K562 (cell line): Measurements from ENCODE around the gene HSPA4. TPM values are rescaled to one million over a fixed set of nuclear protein-coding genes. Genes with fewer than 3 reads are reported as not detected.

Experiments
- ATAC-seq: fragments of 200-7000 bp; cut with Tn5 transposase; 3 replicates; pipeline ENCODE4 v1.9.1; 2020; ENCODE audit warnings: moderate library complexity
- BruUV-seq: library from RNA; stranded (reverse); fragments of 400-500 nt; replicated peaks from 2 replicates; lab custom pipeline; 2021; lab: Mats Ljungman, UMichigan
- CTCF ChIA-PET: fragments of 300-600 bp; formaldehyde crosslinking; extraction: SDS; loops from one replicate; lab custom pipeline; 2021; ENCODE audit warnings: low intra/inter-chr PET ratio; lab: Yijun Ruan, JAX
- POLR2A ChIA-PET: fragments of 300-600, 350-650 bp; sonication (Branson Sonifier 250); formaldehyde crosslinking; extraction: SDS; loops from one replicate; lab custom pipeline; 2021; ENCODE audit warnings: antibody characterized with exemption, inconsistent platforms; lab: Yijun Ruan, JAX
- DNase-seq, 4 experiments: peaks; one replicate each; pipeline versions ENCODE4 v3.0.0 to v3.0.0-alpha.2; 2011 to 2018; ENCODE audit warnings: low spot score in 3 of 4, mixed read lengths in 3 of 4; ENCODE audit errors: extremely low read depth in 1 of 4
- FAIRE-seq: peaks from 2 replicates; lab custom pipeline; 2011; peaks lifted over from hg19 to GRCh38; lab: Jason Lieb, UNC
- H2AFZ ChIP-seq: 2 replicates; pipeline ENCODE4 v1.6.0; 2011; ENCODE audit warnings: low read depth, low read length, control low read depth, inconsistent platforms
- H3K27ac ChIP-seq: fragments of 200-600 bp; 3 replicates; pipeline ENCODE4 v1.8.0; 2011; ENCODE audit warnings: low read depth, mild to moderate bottlenecking, control low read depth, inconsistent platforms, low read length, moderate library complexity, mixed read lengths; ENCODE audit errors: extremely low read depth
- H3K27me3 ChIP-seq, 2 experiments: fragments of 300-600 bp in 1 of 2; 2 replicates in 1 of 2; 3 replicates in 1 of 2; pipeline versions ENCODE4 v1.6.0 to v1.8.0; 2011; ENCODE audit warnings: inconsistent platforms in 2 of 2, low read length in 2 of 2, mild to moderate bottlenecking in 1 of 2, mixed read lengths in 1 of 2, moderate library complexity in 1 of 2; ENCODE audit not compliant: control insufficient read depth in 2 of 2, insufficient read depth in 2 of 2
- H3K36me3 ChIP-seq: fragments of 300-600 bp; 3 replicates; pipeline ENCODE4 v1.8.0; 2011; ENCODE audit warnings: mild to moderate bottlenecking, low read length, inconsistent platforms; ENCODE audit not compliant: control insufficient read depth, insufficient read depth
- H3K4me1 ChIP-seq, 2 experiments: fragments of 200-600 bp in 1 of 2; replicated peaks in 1 of 2; 2 replicates in 1 of 2; 3 replicates in 1 of 2; pipeline versions ENCODE4 v1.5.1 to v1.8.0; 2011; ENCODE audit warnings: inconsistent platforms in 2 of 2, low read length in 2 of 2, mild to moderate bottlenecking in 1 of 2, mixed read lengths in 1 of 2, moderate library complexity in 1 of 2; ENCODE audit not compliant: control insufficient read depth in 2 of 2, insufficient read depth in 2 of 2
- H3K4me2 ChIP-seq: 2 replicates; pipeline ENCODE4 v1.6.1; 2011; ENCODE audit warnings: low read length, control low read depth, inconsistent platforms, mixed read lengths; ENCODE audit not compliant: insufficient read depth
- H3K4me3 ChIP-seq: fragments of 200-600 bp; sonication (generic), shearing (Covaris generic); 2 replicates; pipeline ENCODE4 v1.5.1; 2016; ENCODE audit warnings: control low read depth, inconsistent platforms
- H3K79me2 ChIP-seq: fragments of 200-600 bp; 3 replicates; pipeline ENCODE4 v1.8.0; 2011; ENCODE audit warnings: low read length, inconsistent platforms; ENCODE audit not compliant: control insufficient read depth, insufficient read depth
- H3K9ac ChIP-seq, 2 experiments: 2 replicates each; pipeline versions ENCODE4 v1.6.0 to v1.6.1; 2011; ENCODE audit warnings: low read depth in 2 of 2, low read length in 2 of 2, control low read depth in 1 of 2, inconsistent platforms in 1 of 2, mild to moderate bottlenecking in 1 of 2, mixed read lengths in 1 of 2; ENCODE audit not compliant: insufficient read depth in 1 of 2
- H3K9me1 ChIP-seq: one replicate; pipeline ENCODE4 v1.6.0; 2011; ENCODE audit warnings: inconsistent platforms, mild to moderate bottlenecking, low read length, moderate library complexity; ENCODE audit not compliant: control insufficient read depth, insufficient read depth
- H3K9me3 ChIP-seq: replicated peaks from 2 replicates; pipeline ENCODE4 v1.5.1; 2011; ENCODE audit warnings: low read depth, low read length, inconsistent platforms; ENCODE audit not compliant: control insufficient read depth, insufficient read depth
- H4K20me1 ChIP-seq: replicated peaks from 2 replicates; pipeline ENCODE4 v1.6.1; 2011; ENCODE audit warnings: low read length, inconsistent platforms, mixed read lengths; ENCODE audit not compliant: control insufficient read depth, insufficient read depth
- CCAR2 ChIP-seq: fragments of 200-400 bp; formaldehyde crosslinking; IDR thresholded peaks from 2 replicates; pipeline ENCODE4 v1.6.1; 2017; ENCODE audit warnings: mild to moderate bottlenecking, low read depth, low read length
- JUND ChIP-seq, 2 experiments: IDR thresholded peaks; 2 replicates in 1 of 2; 3 replicates in 1 of 2; pipeline ENCODE4 v1.6.1; 2011; ENCODE audit warnings: borderline replicate concordance in 2 of 2, low read depth in 2 of 2, low read length in 2 of 2, improper control_type of control experiment in 1 of 2, missing biosample characterization in 1 of 2, missing genetic modification characterization in 1 of 2, missing genetic modification reagents in 1 of 2
- KHSRP ChIP-seq: fragments of 450-650 bp; IDR thresholded peaks from 2 replicates; pipeline ENCODE4 v1.6.1; 2017
- MCM3 ChIP-seq: fragments of 450-650 bp; IDR thresholded peaks from 2 replicates; pipeline ENCODE4 v1.6.1; 2016
- NR4A1 ChIP-seq, 2 experiments: fragments of 250-450 bp in 1 of 2; fragments of 450-650 bp in 1 of 2; sonication (Bioruptor Pico) in 1 of 2; IDR thresholded peaks; 2 replicates each; pipeline versions ENCODE4 v1.4.0 to v1.6.1; 2016 to 2020; ENCODE audit warnings: mild to moderate bottlenecking in 2 of 2, missing compliant biosample characterization in 1 of 2, missing genetic modification characterization in 1 of 2, moderate library complexity in 1 of 2
- RBM17 ChIP-seq: fragments of 200-400 bp; formaldehyde crosslinking; IDR thresholded peaks from 2 replicates; pipeline ENCODE4 v1.6.1; 2017; ENCODE audit warnings: low read depth, mild to moderate bottlenecking, low read length, borderline replicate concordance
- SNRNP70 ChIP-seq: fragments of 200-400 bp; formaldehyde crosslinking; optimal IDR thresholded peaks from 2 replicates; pipeline ENCODE3; 2017; ENCODE audit warnings: low read depth, low read length
- SOX6 ChIP-seq: fragments of 450-650 bp; IDR thresholded peaks from 2 replicates; pipeline ENCODE4 v1.6.1; 2014; ENCODE audit warnings: mild to moderate bottlenecking
- USF2 ChIP-seq: sonication (generic); formaldehyde crosslinking; IDR thresholded peaks from 2 replicates; pipeline ENCODE4 v1.5.0; 2020; ENCODE audit warnings: missing genetic modification reagents
- ZNF175 ChIP-seq: fragments of 200-800 bp; sonication (Bioruptor generic); IDR thresholded peaks from 2 replicates; pipeline ENCODE4 v1.6.1; 2016; ENCODE audit warnings: low read depth, mild to moderate bottlenecking, missing genetic modification characterization, missing compliant biosample characterization
- WGBS: fragments of 100-300 bp; shearing (Covaris generic); methylation state at CpG from one replicate; pipeline ENCODE4 v1.1.6; 2016; ENCODE audit warnings: low coverage, mixed read lengths; ENCODE audit not compliant: insufficient coverage; ENCODE audit errors: missing lambda C conversion rate; 5-methylcytosine and 5-hydroxymethylcytosine counted together
- in situ Hi-C: fragments of 300-500 bp; cut with MboI; formaldehyde crosslinking; loops from 4 replicates; pipeline ENCODE4 v1.15.0; 2018; ENCODE audit warnings: inconsistent platforms, mixed read lengths
- intact Hi-C: fragments of 100-400 bp; cut with micrococcal nuclease; formaldehyde crosslinking; loops from 2 replicates; pipeline ENCODE4 v1.14.2; 2022
- polyA plus RNA-seq, 8 experiments: library from polyadenylated mRNA; depleted of rRNA in 4 of 8; stranded (reverse) in 5 of 8; unstranded in 3 of 8; fragments of >200 nt; fragmentation: Nextera tagmentation in 2 of 8; fragmentation: Illumina TruSeq in 1 of 8; extraction: Ambion mirVana in 2 of 8; extraction: Trizol in 1 of 8; gene quantifications; 2 replicates each; pipeline versions ENCODE4 v1.2.1 to v1.2.3, GENCODE V29; 2011 to 2014; ENCODE audit warnings: inconsistent platforms in 1 of 8, missing spikeins in 1 of 8
- total RNA-seq, 7 experiments: library from RNA; depleted of rRNA in 6 of 7; stranded (reverse); fragments of >200 nt in 6 of 7; fragmentation: Illumina TruSeq in 2 of 7; extraction: Trizol in 2 of 7; gene quantifications; 2 replicates each; pipeline versions ENCODE4 v1.2.1 to v1.2.3, GENCODE V29; 2011 to 2021; ENCODE audit warnings: low replicate concordance in 1 of 7
- TF ChIP-seq, protein P1 (sequence below): IDR thresholded peaks from 2 replicates; pipeline ENCODE4 v1.6.1; 2014; ENCODE audit warnings: antibody characterized with exemption

The HSPA4 gene
- total and polyA plus RNA-seq, 9 of the 15 experiments (the other 6 are each of a cell fraction or from before 2014, with no cell fraction given) = 90.3 to 286 (median 148) TPM

DNA sequence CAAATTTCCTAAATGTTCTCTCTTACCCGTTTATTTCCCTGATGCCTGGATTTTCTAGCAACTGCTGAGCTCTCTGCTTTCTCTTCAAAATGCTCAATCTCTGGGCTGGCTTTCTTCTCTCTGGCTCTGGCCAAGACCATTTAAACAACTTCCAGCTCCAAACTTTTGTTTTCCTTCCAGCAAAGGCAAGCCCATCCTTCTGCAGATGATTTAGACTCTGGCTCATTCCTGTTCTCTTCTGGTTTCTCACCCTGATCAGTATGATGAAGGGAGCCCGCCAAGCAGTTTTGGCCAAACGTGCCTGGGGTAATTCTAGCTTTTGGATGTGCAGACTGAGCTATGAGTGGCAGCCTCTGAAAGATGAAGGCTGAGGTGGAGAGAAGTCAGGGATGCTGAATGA is 78.1 kb downstream of the HSPA4 start:
- Histone ChIP-seq H3K9me1 (no peaks in the 10 kb centered on the region), H3K9ac (no peak overlapping the region), H3K4me1 (no peaks in the 10 kb centered on the region), H3K27ac (no peak overlapping the region), H3K79me2 (no peaks in the 10 kb centered on the region), H2AFZ (no peak overlapping the region), H3K36me3 (no peaks in the 10 kb centered on the region), H3K4me3 (no peak overlapping the region), H3K4me2 (no peak overlapping the region), H3K9me3 (no peaks in the 10 kb centered on the region), H3K27me3 (peaks cover 7 to 24% of the 10 kb centered on the region in 2 experiments; a peak in 3 of 5 replicates), H4K20me1 (0 out of 2 replicates have a peak, but pooled peaks cover 5% of the 10 kb centered on the region)
- in situ Hi-C loops = no loop called here
- TF ChIP-seq ZNF175 = no peak
- TF ChIP-seq KHSRP = no peak
- TF ChIP-seq USF2 (CRISPR knock-in tag) = no peak
- intact Hi-C loops = no loop called here
- ChIA-PET POLR2A (no interaction called here), CTCF (no interaction called here)
- DNase-seq (no peak), FAIRE-seq (no peak), ATAC-seq (no peak)
- WGBS = 2% methylated on average over 3 of the region's 3 CpGs
- no TSS peak for BruUV-seq

- H3K36me3 ChIP-seq = no peaks in the 10 kb centered on the region
- H3K9me1 ChIP-seq = no peaks in the 10 kb centered on the region
- H3K4me2 ChIP-seq = no peak overlapping the region
- no peaks in the 10 kb centered on the region for H3K79me2 ChIP-seq
- H3K9ac ChIP-seq = no peak overlapping the region
- ChIA-PET CTCF (no interaction called here), POLR2A (interaction anchor here (0.8 kb wide), 1 partner anchor 19 kb away, joined by 3 read pairs; no protein-coding TSS in a partner anchor)
- intact Hi-C loops = no loop called here
- H3K4me3 ChIP-seq = no peak overlapping the region
- BruUV-seq = no TSS peak
- no peaks in the 10 kb centered on the region for H3K4me1 ChIP-seq
- WGBS = 1% methylated on average over 6 of the region's 8 CpGs
- H2AFZ ChIP-seq = no peak overlapping the region
- H3K27me3 ChIP-seq = peaks cover 5 to 21% of the 10 kb centered on the region in 2 experiments; a peak in 3 of 5 replicates
- DNase-seq (peak in 1 of 4 experiments; percentile 22), FAIRE-seq (no peak), ATAC-seq (no peak)
- no peak overlapping the region for H3K27ac ChIP-seq
- 0 out of 2 replicates have a peak, but pooled peaks cover 5% of the 10 kb centered on the region for H4K20me1 ChIP-seq
- H3K9me3 ChIP-seq = no peaks in the 10 kb centered on the region
- in situ Hi-C loops = no loop called here
- TF ChIP-seq CCAR2 (no peak), NR4A1 (CRISPR knock-in tag; IDR thresholded peaks at IDR 0.05) (no peak), NR4A1 (tag; IDR thresholded peaks at IDR 0.05) (no peak), RBM17 (no peak), SOX6 (no peak), JUND (IDR thresholded peaks at IDR 0.05; ENCODE audit: borderline replicate concordance, low read depth, low read length) (peak; percentile 23; the same call in 1 of the 2 replicates), JUND (tag; IDR thresholded peaks at IDR 0.05; ENCODE audit: borderline replicate concordance, low read depth, low read length) (no peak), MCM3 (no peak), SNRNP70 (no peak)
- TF ChIP-seq, protein P1, sequence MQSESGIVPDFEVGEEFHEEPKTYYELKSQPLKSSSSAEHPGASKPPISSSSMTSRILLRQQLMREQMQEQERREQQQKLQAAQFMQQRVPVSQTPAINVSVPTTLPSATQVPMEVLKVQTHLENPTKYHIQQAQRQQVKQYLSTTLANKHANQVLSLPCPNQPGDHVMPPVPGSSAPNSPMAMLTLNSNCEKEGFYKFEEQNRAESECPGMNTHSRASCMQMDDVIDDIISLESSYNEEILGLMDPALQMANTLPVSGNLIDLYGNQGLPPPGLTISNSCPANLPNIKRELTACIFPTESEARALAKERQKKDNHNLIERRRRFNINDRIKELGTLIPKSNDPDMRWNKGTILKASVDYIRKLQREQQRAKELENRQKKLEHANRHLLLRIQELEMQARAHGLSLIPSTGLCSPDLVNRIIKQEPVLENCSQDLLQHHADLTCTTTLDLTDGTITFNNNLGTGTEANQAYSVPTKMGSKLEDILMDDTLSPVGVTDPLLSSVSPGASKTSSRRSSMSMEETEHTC = no peak
Measured at GRCh38 chr5:133130387-133131118, 78.7 kb downstream of the HSPA4 start.
